ENCODE data around the gene NT5C2. TPM values are rescaled to one million over a fixed set of nuclear protein-coding genes. Genes with fewer than 3 reads are reported as not detected.
"Not testable (repeated sequence)": the region's sequence is repeated elsewhere in the genome, so short reads cannot be mapped to it uniquely, and the experiment has no call there.

Gene NT5C2
- total RNA-seq, 1 experiment from 2014 or later = 91.2 TPM

DNA sequence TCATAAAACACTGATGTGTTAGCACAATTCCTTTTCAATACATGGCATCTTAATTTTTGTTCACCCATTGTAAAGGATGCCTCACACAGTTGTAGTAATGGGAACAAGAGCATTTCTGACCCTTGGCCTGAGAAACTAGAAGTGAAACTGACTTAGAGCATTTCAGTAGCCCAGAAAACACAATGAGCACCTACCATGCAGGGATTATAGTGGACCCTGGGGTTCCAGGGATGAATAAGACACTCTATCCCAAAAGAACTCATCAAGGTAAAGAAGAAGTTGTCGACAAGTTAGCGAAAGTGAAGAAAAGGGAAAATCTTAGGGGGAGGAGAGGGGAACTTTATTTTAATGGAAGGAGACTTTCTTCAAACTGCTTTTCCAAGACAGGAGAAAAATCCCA, 125.6 kb downstream of the NT5C2 start:
- H3K36me3 ChIP-seq (ENCODE audit: control insufficient read depth, insufficient read depth, low read length) = 0 out of 2 replicates have a peak, but pooled peaks cover 1% of the 10 kb centered on the region
- H3K27me3 Mint-ChIP-seq (ENCODE audit: insufficient read depth, unreplicated experiment) = no peaks in the 10 kb centered on the region
- H3K36me3 Mint-ChIP-seq (ENCODE audit: insufficient read depth, unreplicated experiment) = no peaks in the 10 kb centered on the region
- peaks cover 3% of the 10 kb centered on the region; the same call in 1 of the 2 replicates for H3K4me1 ChIP-seq
- intact Hi-C loops (cut with micrococcal nuclease; ENCODE audit: unreplicated experiment) = no loop called here
- H3K4me3 Mint-ChIP-seq (ENCODE audit: unreplicated experiment) = no peak overlapping the region
- ChIA-PET CTCF (interaction anchor here (1.3 to 3.0 kb wide), 2 partner anchors 150 kb away, joined by 9 to 20 read pairs; partner anchors contain the start of gene CNNM2), POLR2A (no interaction called here)
- no peak overlapping the region for H3K27ac Mint-ChIP-seq (ENCODE audit: unreplicated experiment)
- no peaks in the 10 kb centered on the region for H3K4me1 Mint-ChIP-seq (ENCODE audit: low read depth, unreplicated experiment)
- DNase-seq = no peak
- no peak overlapping the region for H3K4me3 ChIP-seq (ENCODE audit: low read depth, low read length)
- H3K27me3 ChIP-seq (replicated peaks; ENCODE audit: control insufficient read depth, insufficient read depth, low read length) = no peaks in the 10 kb centered on the region
- H3K9me3 ChIP-seq = no peaks in the 10 kb centered on the region
- BruUV-seq (replicated peaks) = no TSS peak
- no peaks in the 10 kb centered on the region for H3K9me3 Mint-ChIP-seq (ENCODE audit: unreplicated experiment)
- TF ChIP-seq, protein P1, sequence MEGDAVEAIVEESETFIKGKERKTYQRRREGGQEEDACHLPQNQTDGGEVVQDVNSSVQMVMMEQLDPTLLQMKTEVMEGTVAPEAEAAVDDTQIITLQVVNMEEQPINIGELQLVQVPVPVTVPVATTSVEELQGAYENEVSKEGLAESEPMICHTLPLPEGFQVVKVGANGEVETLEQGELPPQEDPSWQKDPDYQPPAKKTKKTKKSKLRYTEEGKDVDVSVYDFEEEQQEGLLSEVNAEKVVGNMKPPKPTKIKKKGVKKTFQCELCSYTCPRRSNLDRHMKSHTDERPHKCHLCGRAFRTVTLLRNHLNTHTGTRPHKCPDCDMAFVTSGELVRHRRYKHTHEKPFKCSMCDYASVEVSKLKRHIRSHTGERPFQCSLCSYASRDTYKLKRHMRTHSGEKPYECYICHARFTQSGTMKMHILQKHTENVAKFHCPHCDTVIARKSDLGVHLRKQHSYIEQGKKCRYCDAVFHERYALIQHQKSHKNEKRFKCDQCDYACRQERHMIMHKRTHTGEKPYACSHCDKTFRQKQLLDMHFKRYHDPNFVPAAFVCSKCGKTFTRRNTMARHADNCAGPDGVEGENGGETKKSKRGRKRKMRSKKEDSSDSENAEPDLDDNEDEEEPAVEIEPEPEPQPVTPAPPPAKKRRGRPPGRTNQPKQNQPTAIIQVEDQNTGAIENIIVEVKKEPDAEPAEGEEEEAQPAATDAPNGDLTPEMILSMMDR (IDR thresholded peaks at IDR 0.05; ENCODE audit: insufficient read depth in 1 of 2, low read depth in 1 of 2, low read length in 1 of 2, severe bottlenecking in 1 of 2, unreplicated experiment in 1 of 2) = no peak

GRCh38 chr10:103067099-103067477, 126.0 kb downstream of the NT5C2 start:
- DNase-seq; intact Hi-C loops (cut with micrococcal nuclease; ENCODE audit: unreplicated experiment); H3K4me1 ChIP-seq; H3K9me3 Mint-ChIP-seq (ENCODE audit: unreplicated experiment); H3K4me3 ChIP-seq (ENCODE audit: low read depth, low read length); H3K36me3 ChIP-seq (ENCODE audit: control insufficient read depth, insufficient read depth, low read length); H3K27ac Mint-ChIP-seq (ENCODE audit: unreplicated experiment); H3K9me3 ChIP-seq; H3K27me3 Mint-ChIP-seq (ENCODE audit: insufficient read depth, unreplicated experiment); BruUV-seq (replicated peaks); H3K4me1 Mint-ChIP-seq (ENCODE audit: low read depth, unreplicated experiment); H3K27me3 ChIP-seq (replicated peaks; ENCODE audit: control insufficient read depth, insufficient read depth, low read length); H3K36me3 Mint-ChIP-seq (ENCODE audit: insufficient read depth, unreplicated experiment); POLR2A ChIA-PET; H3K4me3 Mint-ChIP-seq (ENCODE audit: unreplicated experiment): not testable (repeated sequence)
- CTCF ChIA-PET = interaction anchor here (1.3 kb wide), 1 partner anchor 149 kb away, joined by 9 read pairs; the partner anchor contains the start of gene CNNM2

- Mint-ChIP-seq H3K4me1 (ENCODE audit: low read depth, unreplicated experiment) (no peaks in the 10 kb centered on the region), H3K36me3 (ENCODE audit: insufficient read depth, unreplicated experiment) (no peaks in the 10 kb centered on the region), H3K4me3 (ENCODE audit: unreplicated experiment) (no peak overlapping the region), H3K27ac (ENCODE audit: unreplicated experiment) (no peak overlapping the region), H3K9me3 (ENCODE audit: unreplicated experiment) (no peaks in the 10 kb centered on the region), H3K27me3 (ENCODE audit: insufficient read depth, unreplicated experiment) (no peaks in the 10 kb centered on the region)
- ChIA-PET CTCF (interaction anchor here (0.5 to 1.3 kb wide), 2 partner anchors 143 to 149 kb away, joined by 5 to 9 read pairs; partner anchors contain the start of gene CNNM2), POLR2A (no interaction called here)
- TF ChIP-seq, protein P1 (IDR thresholded peaks at IDR 0.05; ENCODE audit: insufficient read depth in 1 of 2, low read depth in 1 of 2, low read length in 1 of 2, severe bottlenecking in 1 of 2, unreplicated experiment in 1 of 2) = no peak
- peaks cover 3% of the 10 kb centered on the region; the same call in 1 of the 2 replicates for H3K4me1 ChIP-seq
- H3K9me3 ChIP-seq = no peaks in the 10 kb centered on the region
- no peak for DNase-seq
- H3K4me3 ChIP-seq (ENCODE audit: low read depth, low read length) = no peak overlapping the region
- 0 out of 2 replicates have a peak, but pooled peaks cover 1% of the 10 kb centered on the region for H3K36me3 ChIP-seq (ENCODE audit: control insufficient read depth, insufficient read depth, low read length)
- intact Hi-C loops (cut with micrococcal nuclease; ENCODE audit: unreplicated experiment) = no loop called here
- BruUV-seq (replicated peaks) = no TSS peak
- H3K27me3 ChIP-seq (replicated peaks; ENCODE audit: control insufficient read depth, insufficient read depth, low read length) = no peaks in the 10 kb centered on the region
These were observed 126.7 kb downstream of the NT5C2 start for GRCh38 chr10:103066141-103067098.

All from Caco-2 (cell line).